ENCODE data around the gene GABBR1. TPM values are rescaled to one million over a fixed set of nuclear protein-coding genes. Genes with fewer than 3 reads are reported as not detected.

The GABBR1 gene
- total RNA-seq, 1 experiment from 2014 or later = 146 TPM

GRCh38 chr6:29559524-29560287, 73.3 kb downstream of the GABBR1 start, which contains the start of gene UBD:
UBD (minus strand) TSS chr6:29559732; CDS start chr6:29559701, 31 bp downstream.
- Histone ChIP-seq H4K91ac (ENCODE audit: insufficient read length, low read depth, low read length) (no peak within 1 kb of the TSS), H3K9ac (ENCODE audit: extremely low read depth, insufficient read length, low read length) (no peak within 1 kb of the TSS), H2AK5ac (ENCODE audit: insufficient read length, low read length) (no peak within 1 kb of the TSS), H4K8ac (replicated peaks; ENCODE audit: insufficient read length, low read depth, low read length) (no peak within 1 kb of the TSS), H3K4me2 (ENCODE audit: insufficient read depth, insufficient read length, low read length) (no peak within 1 kb of the TSS), H3K79me1 (ENCODE audit: insufficient read depth, low read depth, low read length, poor library complexity, severe bottlenecking) (no peaks in the 10 kb centered on the region), H4K20me1 (ENCODE audit: control insufficient read depth, insufficient read depth, insufficient read length) (no peaks in the 10 kb centered on the region), H3K23me2 (ENCODE audit: insufficient read length, low read depth, low read length, poor library complexity, severe bottlenecking) (no peaks in the 10 kb centered on the region), H3K23ac (ENCODE audit: insufficient read length, low read depth, low read length) (no peak within 1 kb of the TSS), H3K27ac (ENCODE audit: insufficient read length, low read depth, low read length) (no peak within 1 kb of the TSS), H2BK15ac (ENCODE audit: low read depth, low read length) (no peak within 1 kb of the TSS), H2BK20ac (ENCODE audit: low read depth, low read length, poor library complexity, severe bottlenecking) (no peak within 1 kb of the TSS), H2BK12ac (ENCODE audit: insufficient read length, low read depth, low read length) (no peak within 1 kb of the TSS), H4K5ac (ENCODE audit: insufficient read length, low read depth, low read length) (no peak within 1 kb of the TSS), H3K56ac (ENCODE audit: insufficient read length, low read depth, low read length) (no peak within 1 kb of the TSS), H3K9me3 (ENCODE audit: control insufficient read depth, low read depth, low read length) (no peaks in the 10 kb centered on the region), H3K4me1 (ENCODE audit: insufficient read depth, low read length) (peaks cover 7% of the 10 kb centered on the region; the same call in 1 of the 2 replicates), H2AFZ (ENCODE audit: low read length) (peak within 1 kb of the TSS; percentile 80), H2BK5ac (ENCODE audit: insufficient read length, low read length) (no peak within 1 kb of the TSS), H3K27me3 (ENCODE audit: insufficient read depth, low read length) (peaks cover 15% of the 10 kb centered on the region), H3T11ph (ENCODE audit: low read length) (no peak within 1 kb of the TSS), H2BK120ac (ENCODE audit: low read depth, low read length, poor library complexity, severe bottlenecking) (no peak within 1 kb of the TSS), H3K79me2 (ENCODE audit: insufficient read depth, low read length) (no peaks in the 10 kb centered on the region), H3K18ac (ENCODE audit: insufficient read length, low read depth, low read length) (no peak within 1 kb of the TSS), H3K4ac (ENCODE audit: low read depth, low read length) (no peak within 1 kb of the TSS), H3K14ac (ENCODE audit: insufficient read depth, low read length) (peak within 1 kb of the TSS; percentile 8; the same call in 1 of the 2 replicates)
- TF ChIP-seq CTCF (conservative IDR thresholded peaks at IDR 0.05) = no peak
- Mint-ChIP-seq H3K4me1 (peaks cover 30 to 34% of the 10 kb centered on the region in 2 experiments), H3K4me3 (no peak within 1 kb of the TSS; a peak in 1 of 5 replicates), H3K36me3 (ENCODE audit: insufficient read depth in 1 of 3, low read depth in 3 of 3) (peaks cover 3 to 13% (median 4%) of the 10 kb centered on the region in 3 experiments; a peak in 4 of 7 replicates), H3K9me3 (peaks cover 2 to 9% of the 10 kb centered on the region in 2 experiments; a peak in 3 of 5 replicates), H3K27me3 (ENCODE audit: low read depth) (peaks cover 55% of the 10 kb centered on the region), H3K27ac (no peak within 1 kb of the TSS)
- no CpG with 5 or more reads among the region's 6 CpGs for WGBS (ENCODE audit: extremely low coverage, insufficient read length, low lambda C conversion rate)
- no peak for DNase-seq
